Fibroblast of skin of right biceps (primary cell): ENCODE data around the gene KCNIP4.
"Not testable (repeated sequence)": the region's sequence is repeated elsewhere in the genome, so short reads cannot be mapped to it uniquely, and the experiment has no call there.

Experiments used
- DNase-seq: peaks from one replicate; pipeline ENCODE4 v3.0.0-alpha.2; 2013

The KCNIP4 gene

DNA sequence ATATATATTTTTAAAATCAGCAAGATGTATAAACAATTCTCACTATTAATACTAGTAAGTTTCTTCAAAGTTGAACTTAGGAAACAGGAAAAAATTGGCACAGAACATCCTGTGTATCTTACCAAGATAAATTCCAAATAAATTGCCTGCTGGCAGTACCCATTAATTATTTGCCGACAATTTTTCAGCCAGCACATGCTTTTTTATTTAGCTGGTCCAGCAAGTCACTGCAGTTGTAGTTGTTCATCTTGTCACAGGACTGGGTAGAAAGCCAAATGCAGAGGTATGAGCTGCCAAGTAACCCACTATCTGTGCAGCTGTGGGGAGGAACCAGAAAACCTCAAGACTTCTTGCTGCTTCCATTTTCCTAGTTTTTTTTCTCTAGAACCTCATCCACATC is 1134.9 kb downstream of the KCNIP4 start:
- no peak for DNase-seq

- DNase-seq, result no peak
These were observed 1138.8 kb downstream of the KCNIP4 start for GRCh38 chr4:20809812-20810211.

DNA sequence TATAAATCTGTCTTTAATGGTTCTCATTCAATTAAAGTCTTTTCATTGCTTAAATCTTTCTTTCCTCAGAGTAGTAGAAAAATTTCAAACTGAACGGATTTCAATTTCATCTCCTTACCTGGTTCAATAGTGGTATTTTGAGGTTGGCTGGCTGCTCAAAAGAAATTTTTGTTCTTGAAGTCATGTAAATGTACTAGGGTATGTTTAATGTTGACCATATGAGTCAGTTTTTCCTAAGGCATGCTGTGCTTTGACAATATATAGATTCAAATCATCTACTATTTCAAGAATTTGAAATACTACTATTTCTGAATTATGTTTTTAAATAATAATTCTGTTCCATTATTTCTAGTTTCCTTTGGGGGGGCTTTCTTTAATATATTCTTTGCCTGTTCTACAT is 1142.9 kb downstream of the KCNIP4 start:
- DNase-seq, result no peak

DNA sequence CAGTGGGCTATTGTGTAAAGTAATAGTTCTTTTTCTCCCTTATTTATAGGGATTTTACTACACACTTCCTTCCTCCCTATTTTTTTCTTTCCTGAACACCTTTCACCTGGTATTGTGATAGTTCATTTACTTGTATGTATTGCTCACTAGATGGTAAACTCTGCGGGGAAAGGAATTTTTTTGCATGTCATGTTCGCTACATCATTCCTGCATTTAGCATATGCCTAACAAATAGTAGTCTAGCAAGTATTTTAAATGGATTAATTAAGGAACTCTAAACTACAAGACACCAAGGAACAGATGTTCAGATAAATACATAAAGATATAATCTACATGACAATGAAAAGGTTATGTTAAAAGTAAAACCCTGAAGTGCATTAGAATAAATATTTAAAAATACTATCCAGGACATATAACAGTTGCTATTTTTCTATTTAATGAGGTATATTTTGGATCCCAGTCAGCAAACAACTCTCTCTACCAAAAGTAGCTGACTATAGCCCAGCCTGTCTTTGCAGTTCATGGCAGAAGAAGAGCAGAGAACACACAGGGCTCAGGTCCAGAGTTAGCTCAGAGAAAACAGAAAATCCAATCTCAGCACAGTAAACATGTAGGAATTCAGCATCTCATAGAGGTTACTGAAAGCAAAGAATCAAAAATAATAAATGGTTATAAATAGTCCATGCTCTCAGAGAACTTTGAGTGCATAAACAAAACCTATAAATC is 1160.5 kb downstream of the KCNIP4 start:
- no peak for DNase-seq

- not testable (repeated sequence) for DNase-seq
These were observed 1165.4 kb downstream of the KCNIP4 start for GRCh38 chr4:20783134-20783533.

DNA sequence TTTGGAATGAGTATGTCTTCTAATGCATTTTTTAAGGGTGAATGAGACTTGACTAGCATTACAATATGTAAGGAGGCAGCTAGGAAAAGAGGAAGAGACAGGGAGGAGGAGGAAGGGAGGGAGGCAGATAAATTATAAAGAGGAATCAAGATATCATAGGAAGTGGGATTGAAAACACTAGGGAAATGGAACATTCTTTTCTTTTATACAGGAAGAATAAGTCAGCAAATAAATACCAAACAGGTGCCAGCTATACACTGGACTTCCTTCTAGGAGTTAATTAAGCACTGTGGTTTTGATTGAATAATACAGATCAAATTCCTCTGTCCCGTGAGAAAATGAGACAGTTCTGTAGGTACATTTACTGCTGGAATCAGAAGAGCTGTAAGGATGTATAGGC is 1169.7 kb downstream of the KCNIP4 start:
- DNase-seq, result no peak

GRCh38 chr4:20773144-20773997 is 1175.2 kb downstream of the KCNIP4 start:
- peak; percentile 46 for DNase-seq

- peak; percentile 31 for DNase-seq
These were observed 1184.1 kb downstream of the KCNIP4 start for GRCh38 chr4:20764366-20764992.

- no peak for DNase-seq
These were observed 1186.7 kb downstream of the KCNIP4 start for GRCh38 chr4:20761826-20762225.

- no peak for DNase-seq
These were observed 1187.2 kb downstream of the KCNIP4 start for GRCh38 chr4:20761382-20761781.

GRCh38 chr4:20760053-20760452 is 1188.5 kb downstream of the KCNIP4 start:
- DNase-seq, result no peak

DNA sequence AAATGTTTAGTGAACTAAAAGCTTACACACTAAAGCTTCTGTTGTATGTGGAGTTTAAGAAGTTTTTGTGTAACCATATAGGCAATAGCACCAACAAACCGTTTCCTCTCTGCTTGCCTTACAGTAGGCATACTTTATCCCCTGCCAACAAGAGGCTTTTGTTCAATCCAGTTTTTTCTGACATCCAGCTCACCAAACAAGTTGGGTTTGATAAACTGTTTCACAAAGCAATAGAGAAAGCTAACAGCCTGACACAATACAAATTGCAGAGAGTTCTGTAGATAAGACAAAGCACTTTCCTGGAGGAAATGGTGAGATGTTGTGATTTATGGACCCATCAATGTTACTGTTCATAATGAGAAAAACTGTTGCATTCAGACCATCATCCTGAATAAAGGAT is 1194.5 kb downstream of the KCNIP4 start:
- no peak for DNase-seq

- no peak for DNase-seq
These were observed 1195.9 kb downstream of the KCNIP4 start for GRCh38 chr4:20752641-20753040.

- not testable (repeated sequence) for DNase-seq
These were observed 1202.6 kb downstream of the KCNIP4 start for GRCh38 chr4:20746000-20746399.

- no peak for DNase-seq
These were observed 1212.6 kb downstream of the KCNIP4 start for GRCh38 chr4:20735931-20736330.

DNA sequence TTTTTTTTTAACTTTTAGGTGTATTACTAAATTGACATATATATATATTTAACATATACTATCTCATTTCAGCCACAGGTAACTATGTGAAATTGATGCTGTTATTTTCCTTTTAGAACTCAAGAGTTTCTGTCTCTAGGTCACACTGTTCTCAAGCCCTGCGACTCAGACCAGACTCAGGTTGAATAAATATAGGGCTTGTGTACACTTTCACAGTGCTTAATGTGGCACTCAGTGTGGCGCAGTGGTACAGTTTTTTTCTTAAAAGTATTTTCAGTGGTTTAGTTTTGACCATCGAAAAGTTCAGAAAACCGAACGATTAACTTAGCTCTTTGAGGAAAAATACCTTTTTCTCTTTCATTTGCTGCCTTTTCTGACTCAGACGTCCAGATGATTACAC is 1223.7 kb downstream of the KCNIP4 start:
- no peak for DNase-seq

DNA sequence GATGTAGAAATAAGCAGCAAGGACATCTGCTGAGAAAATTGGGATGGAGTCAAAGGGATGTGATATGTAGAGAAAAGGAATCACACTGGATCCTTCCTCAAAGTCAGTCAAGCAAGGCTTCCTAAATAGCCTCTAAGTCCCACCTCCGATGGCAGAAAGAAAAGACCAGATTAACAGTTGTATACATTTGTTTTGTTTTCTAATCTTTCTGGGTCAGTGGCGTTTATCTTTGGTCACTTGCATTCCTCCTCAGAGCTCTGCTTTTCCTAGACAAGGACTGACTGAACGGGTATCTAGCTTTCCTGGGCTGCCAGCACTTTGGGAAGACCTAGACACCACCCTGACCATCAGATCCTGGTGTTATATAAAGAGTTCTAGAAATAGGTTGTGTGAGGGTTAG is 1225.1 kb downstream of the KCNIP4 start:
- DNase-seq, result no peak

DNA sequence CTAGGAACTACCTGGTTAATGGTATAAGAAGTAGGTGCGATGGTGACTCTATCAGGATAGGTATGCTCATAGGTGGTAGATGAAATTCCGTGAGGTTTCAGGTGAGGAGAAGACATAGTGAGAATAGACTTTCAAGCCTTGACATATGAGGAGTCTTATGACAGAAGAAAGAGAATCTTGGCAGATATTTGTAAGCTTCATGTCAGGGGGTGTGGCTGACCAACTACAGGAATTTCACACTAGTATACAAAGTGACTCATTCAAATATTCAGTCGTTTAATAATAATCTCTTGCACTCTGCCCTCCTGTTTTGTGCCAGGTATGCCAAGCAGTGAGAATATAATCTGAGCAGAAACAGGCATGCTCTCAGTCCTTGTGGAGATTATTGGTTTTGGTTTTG is 1225.6 kb downstream of the KCNIP4 start:
- no peak for DNase-seq

DNA sequence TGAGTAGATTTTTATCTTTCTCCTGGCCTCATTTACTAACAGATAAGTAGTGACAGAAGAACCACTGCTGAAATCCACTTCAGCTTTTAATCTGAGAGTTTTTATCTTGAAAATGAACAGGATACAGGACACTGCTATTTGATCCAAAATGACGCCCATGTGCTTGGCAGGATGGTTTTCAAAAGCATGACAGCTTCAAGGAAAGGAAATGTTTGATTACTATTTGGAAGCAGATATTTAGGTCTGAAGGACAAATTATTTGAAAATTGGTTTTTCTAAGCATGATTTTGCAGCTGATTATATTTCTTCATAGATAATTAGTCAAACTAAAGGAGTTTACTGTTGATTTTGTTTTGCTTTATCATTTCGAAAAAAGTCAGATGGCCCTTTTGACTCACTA is 1237.2 kb downstream of the KCNIP4 start:
- DNase-seq, result no peak

- peak; percentile 95 for DNase-seq
These were observed 1248.4 kb downstream of the KCNIP4 start, which contains the start of gene PACRGL for GRCh38 chr4:20700007-20700761. Gene PACRGL (plus strand): TSS chr4:20700458. CDS start chr4:20704482, 4,024 bp downstream.

- DNase-seq, result no peak
These were observed 1249.8 kb downstream of the KCNIP4 start for GRCh38 chr4:20698820-20699219.

GRCh38 chr4:20698382-20698781 is 1250.2 kb downstream of the KCNIP4 start:
- peak; percentile 11 for DNase-seq

GRCh38 chr4:20696815-20697214 is 1251.8 kb downstream of the KCNIP4 start:
- DNase-seq, result no peak
